ENCODE measurements around the gene FAR2.

DNA sequence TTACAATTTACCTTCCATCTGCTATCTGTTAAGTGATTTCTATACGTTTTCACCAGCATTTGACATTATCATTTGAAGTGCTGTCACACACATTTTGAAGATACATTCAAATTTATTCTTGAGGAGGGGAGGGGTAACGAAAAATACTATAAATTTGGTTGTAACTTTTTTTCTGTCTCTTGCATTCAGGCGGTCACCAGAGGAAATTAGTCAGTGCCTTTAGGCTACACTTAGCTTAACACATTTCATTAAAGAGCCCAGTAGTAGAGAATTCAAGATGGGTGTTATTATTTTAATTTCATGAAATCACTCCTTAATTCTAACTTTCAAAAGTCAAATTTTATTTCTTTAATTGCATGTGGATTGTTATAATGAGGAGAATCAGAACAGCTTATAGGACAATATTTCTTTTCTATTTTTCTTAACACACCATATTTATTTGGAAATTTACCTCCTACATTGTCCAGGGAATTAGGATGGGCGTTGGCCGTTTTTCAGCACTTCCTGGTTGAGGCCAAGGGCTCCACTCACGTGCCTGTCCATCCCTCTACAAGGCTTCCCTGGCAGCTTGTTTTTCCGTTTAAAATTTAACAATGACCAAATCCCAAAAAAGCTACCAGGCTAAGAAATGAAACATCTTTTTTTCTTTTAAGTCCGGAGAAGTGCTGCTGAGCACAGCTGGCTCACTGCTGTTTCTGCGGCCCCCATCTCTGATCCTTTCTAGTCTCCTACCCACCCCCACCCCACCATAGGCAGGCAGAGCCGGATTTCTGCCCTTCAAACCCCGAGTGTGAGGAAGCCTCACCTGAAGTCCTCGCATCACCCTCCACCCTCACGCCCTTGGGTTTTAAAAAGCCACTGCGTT lies 1.1 kb upstream of the FAR2 start:
- TF ChIP-seq, protein P1, sequence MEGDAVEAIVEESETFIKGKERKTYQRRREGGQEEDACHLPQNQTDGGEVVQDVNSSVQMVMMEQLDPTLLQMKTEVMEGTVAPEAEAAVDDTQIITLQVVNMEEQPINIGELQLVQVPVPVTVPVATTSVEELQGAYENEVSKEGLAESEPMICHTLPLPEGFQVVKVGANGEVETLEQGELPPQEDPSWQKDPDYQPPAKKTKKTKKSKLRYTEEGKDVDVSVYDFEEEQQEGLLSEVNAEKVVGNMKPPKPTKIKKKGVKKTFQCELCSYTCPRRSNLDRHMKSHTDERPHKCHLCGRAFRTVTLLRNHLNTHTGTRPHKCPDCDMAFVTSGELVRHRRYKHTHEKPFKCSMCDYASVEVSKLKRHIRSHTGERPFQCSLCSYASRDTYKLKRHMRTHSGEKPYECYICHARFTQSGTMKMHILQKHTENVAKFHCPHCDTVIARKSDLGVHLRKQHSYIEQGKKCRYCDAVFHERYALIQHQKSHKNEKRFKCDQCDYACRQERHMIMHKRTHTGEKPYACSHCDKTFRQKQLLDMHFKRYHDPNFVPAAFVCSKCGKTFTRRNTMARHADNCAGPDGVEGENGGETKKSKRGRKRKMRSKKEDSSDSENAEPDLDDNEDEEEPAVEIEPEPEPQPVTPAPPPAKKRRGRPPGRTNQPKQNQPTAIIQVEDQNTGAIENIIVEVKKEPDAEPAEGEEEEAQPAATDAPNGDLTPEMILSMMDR (IDR thresholded peaks at IDR 0.05; ENCODE audit: low read depth, low read length, missing input control) = no peak
- no peak for TF ChIP-seq FOXA1 (IDR thresholded peaks at IDR 0.05)
- TF ChIP-seq, protein P2, sequence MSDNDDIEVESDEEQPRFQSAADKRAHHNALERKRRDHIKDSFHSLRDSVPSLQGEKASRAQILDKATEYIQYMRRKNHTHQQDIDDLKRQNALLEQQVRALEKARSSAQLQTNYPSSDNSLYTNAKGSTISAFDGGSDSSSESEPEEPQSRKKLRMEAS (IDR thresholded peaks at IDR 0.05) = no peak
- no peak for TF ChIP-seq RAD21 (IDR thresholded peaks at IDR 0.05)
- no peak for TF ChIP-seq ZBTB33 (IDR thresholded peaks at IDR 0.05)
- no peak for TF ChIP-seq TAF1 (conservative IDR thresholded peaks at IDR 0.05)
- TF ChIP-seq EGR1 (IDR thresholded peaks at IDR 0.05; ENCODE audit: low read depth in 2 of 2) = no peak
- no peak for TF ChIP-seq GABPA (IDR thresholded peaks at IDR 0.05 in 1 of 2, conservative IDR thresholded peaks at IDR 0.05 in 1 of 2)
- TF ChIP-seq REST (IDR thresholded peaks at IDR 0.05) = no peak
